GM12878 (cell line): Measurements from ENCODE around the gene CAPN15. TPM values are rescaled to one million over a fixed set of nuclear protein-coding genes. Genes with fewer than 3 reads are reported as not detected.

Experiments
- ATAC-seq: fragments of 200-7000 bp; cut with Tn5 transposase; 3 replicates; pipeline ENCODE4 v1.9.1; 2020; ENCODE audit warnings: mild to moderate bottlenecking, moderate library complexity
- BruUV-seq: library from RNA; stranded (reverse); fragments of 400-500 nt; replicated peaks from 2 replicates; lab custom pipeline; 2021; lab: Mats Ljungman, UMichigan
- CTCF ChIA-PET: fragments of 300-600 bp; sonication (Branson Sonifier 250); formaldehyde crosslinking; extraction: SDS; loops from one replicate; lab custom pipeline; 2021; ENCODE audit warnings: inconsistent platforms; lab: Yijun Ruan, JAX
- POLR2A ChIA-PET: fragments of 350-600 bp; formaldehyde crosslinking; extraction: SDS; loops from one replicate; lab custom pipeline; 2021; ENCODE audit warnings: inconsistent platforms; lab: Charles Lee
- RAD21 ChIA-PET: fragments of 300-600 bp; sonication (Branson Sonifier 250); formaldehyde crosslinking; loops from one replicate; lab custom pipeline; 2023; ENCODE audit warnings: antibody characterized with exemption; ENCODE audit not compliant: unreplicated experiment; lab: Charles Lee
- SMC1A ChIA-PET: fragments of 300-600 bp; sonication (Branson Sonifier 250); formaldehyde crosslinking; loops from one replicate; lab custom pipeline; 2023; ENCODE audit not compliant: unreplicated experiment, uncharacterized antibody; lab: Charles Lee
- DNase-seq: peaks from one replicate; pipeline ENCODE4 v3.0.0-alpha.2; 2011; ENCODE audit warnings: low read depth, low spot score
- FAIRE-seq: peaks from 3 replicates; lab custom pipeline; 2011; peaks lifted over from hg19 to GRCh38; lab: Jason Lieb, UNC
- H2AFZ ChIP-seq: 2 replicates; pipeline ENCODE4 v1.6.0; 2011; ENCODE audit warnings: low read depth, low read length, control low read depth; ENCODE audit not compliant: control insufficient read depth
- H3K27ac ChIP-seq: 2 replicates; pipeline ENCODE4 v1.5.1; 2011; ENCODE audit warnings: control low read depth; ENCODE audit not compliant: control insufficient read depth, insufficient read depth
- H3K27me3 ChIP-seq, 2 experiments: replicated peaks in 1 of 2; 2 replicates each; pipeline versions ENCODE4 v1.6.0 to v1.6.1; 2011; ENCODE audit warnings: low read length in 1 of 2; ENCODE audit not compliant: control insufficient read depth in 2 of 2, insufficient read depth in 2 of 2
- H3K36me3 ChIP-seq, 2 experiments: 2 replicates each; pipeline ENCODE4 v1.5.1; 2011; ENCODE audit warnings: low read length in 1 of 2; ENCODE audit not compliant: control insufficient read depth in 2 of 2, insufficient read depth in 2 of 2
- H3K4me1 ChIP-seq: 2 replicates; pipeline ENCODE4 v1.6.1; 2011; ENCODE audit warnings: mild to moderate bottlenecking, low read length, moderate library complexity, mixed read lengths; ENCODE audit not compliant: control insufficient read depth, insufficient read depth
- H3K4me2 ChIP-seq: 2 replicates; pipeline ENCODE4 v1.6.0; 2011; ENCODE audit warnings: control low read depth; ENCODE audit not compliant: control insufficient read depth, insufficient read depth
- H3K4me3 ChIP-seq: fragments of 200-600 bp; sonication (generic); 2 replicates; pipeline ENCODE4 v1.5.1; 2016
- H3K79me2 ChIP-seq: 2 replicates; pipeline ENCODE4 v1.6.0; 2011; ENCODE audit warnings: low read length; ENCODE audit not compliant: control insufficient read depth, insufficient read depth
- H3K9ac ChIP-seq: 2 replicates; pipeline ENCODE4 v1.8.0; 2011; ENCODE audit warnings: low read length, control low read depth, mixed read lengths; ENCODE audit not compliant: control insufficient read depth, insufficient read depth
- H3K9me3 ChIP-seq: replicated peaks from 3 replicates; pipeline ENCODE4 v1.5.1; 2011; ENCODE audit warnings: mild to moderate bottlenecking, low read length; ENCODE audit not compliant: control insufficient read depth, insufficient read depth
- H4K20me1 ChIP-seq: 2 replicates; pipeline ENCODE4 v1.6.0; 2011; ENCODE audit not compliant: control insufficient read depth, insufficient read depth
- CHD2 ChIP-seq: IDR thresholded peaks from 2 replicates; pipeline ENCODE4 v1.6.1; 2011; ENCODE audit warnings: low read depth, low read length, improper control_type of control experiment, borderline replicate concordance
- ETV6 ChIP-seq, 2 experiments: fragments of 450-650 bp in 1 of 2; IDR thresholded peaks in 1 of 2; conservative IDR thresholded peaks in 1 of 2; 2 replicates each; pipeline ENCODE4 v1.6.1; 2014; ENCODE audit warnings: antibody characterized with exemption in 1 of 2, borderline replicate concordance in 1 of 2, low read depth in 1 of 2, mild to moderate bottlenecking in 1 of 2, moderate library complexity in 1 of 2
- IKZF1 ChIP-seq: fragments of 450-650 bp; conservative IDR thresholded peaks from 2 replicates; pipeline ENCODE4 v1.6.1; 2017; ENCODE audit warnings: antibody characterized with exemption, mild to moderate bottlenecking
- JUND ChIP-seq: IDR thresholded peaks from 2 replicates; pipeline ENCODE4 v1.6.1; 2012; ENCODE audit warnings: low read depth, mild to moderate bottlenecking, low read length, improper control_type of control experiment, moderate library complexity
- MTA3 ChIP-seq: IDR thresholded peaks from 2 replicates; pipeline ENCODE4 v1.6.1; 2012; ENCODE audit warnings: low read length, inconsistent platforms, borderline replicate concordance
- MYB ChIP-seq: fragments of 150-350 bp; IDR thresholded peaks from 2 replicates; pipeline ENCODE4 v1.6.1; 2014; ENCODE audit warnings: mild to moderate bottlenecking, low read depth, low read length, borderline replicate concordance
- SIX5 ChIP-seq: IDR thresholded peaks from 2 replicates; pipeline ENCODE4 v1.6.1; 2011; ENCODE audit warnings: mild to moderate bottlenecking, low read depth, low read length, moderate library complexity; ENCODE audit not compliant: severe bottlenecking
- ZBTB33 ChIP-seq: fragments of 450-650 bp; IDR thresholded peaks from 2 replicates; pipeline ENCODE4 v1.6.1; 2017; ENCODE audit warnings: mild to moderate bottlenecking
- ZNF622 ChIP-seq: fragments of 450-650 bp; IDR thresholded peaks from 2 replicates; pipeline ENCODE4 v1.6.1; 2017; ENCODE audit warnings: mild to moderate bottlenecking, inconsistent platforms
- WGBS: methylation state at CpG from one replicate; pipeline ENCODE4 v1.1.6; 2016; ENCODE audit warnings: low lambda C conversion rate; ENCODE audit not compliant: insufficient replicate concordance, insufficient coverage; ENCODE audit errors: missing lambda C conversion rate; 5-methylcytosine and 5-hydroxymethylcytosine counted together
- in situ Hi-C: fragments of 300-500 bp; cut with MboI; formaldehyde crosslinking; loops from 9 replicates; pipeline ENCODE4 v1.14.3; 2018; ENCODE audit warnings: mixed read lengths
- intact Hi-C: fragments of 100-400 bp; cut with micrococcal nuclease; formaldehyde crosslinking; loops from one replicate; pipeline ENCODE4 v1.14.2; 2022; ENCODE audit not compliant: unreplicated experiment
- polyA plus RNA-seq, 11 experiments: library from polyadenylated mRNA; depleted of rRNA in 4 of 11; unstranded in 6 of 11; stranded (reverse) in 5 of 11; fragments of >200 nt; fragmentation: Nextera tagmentation in 4 of 11; fragmentation: Illumina TruSeq in 1 of 11; extraction: Ambion mirVana in 4 of 11; extraction: Trizol in 1 of 11; gene quantifications; 1 replicate in 1 of 11; 2 replicates in 10 of 11; pipeline versions ENCODE4 v1.2.1 to v1.2.3, GENCODE V29; 2011 to 2016; ENCODE audit warnings: inconsistent platforms in 2 of 11, missing spikeins in 2 of 11, low read depth in 1 of 11
- total RNA-seq, 4 experiments: library from RNA; depleted of rRNA in 3 of 4; stranded (reverse); fragments of >200 nt in 3 of 4; fragmentation: Illumina TruSeq in 1 of 4; extraction: Trizol in 1 of 4; gene quantifications; 2 replicates each; pipeline versions ENCODE4 v1.2.1 to v1.2.3, GENCODE V29; 2013 to 2021
- TF ChIP-seq, protein P1 (sequence below): fragments of 450-650 bp; IDR thresholded peaks from 2 replicates; pipeline ENCODE4 v1.6.1; 2014; ENCODE audit warnings: mild to moderate bottlenecking
- TF ChIP-seq, protein P2 (sequence below): fragments of 450-650 bp; IDR thresholded peaks from 2 replicates; pipeline ENCODE4 v1.6.1; 2017; ENCODE audit warnings: low read depth, mild to moderate bottlenecking, moderate library complexity

CAPN15 gene
- total and polyA plus RNA-seq, 10 of the 15 experiments (the other 5 are each of a cell fraction or from before 2014, with no cell fraction given), result 0.40 to 78.5 (median 8.3) TPM

DNA sequence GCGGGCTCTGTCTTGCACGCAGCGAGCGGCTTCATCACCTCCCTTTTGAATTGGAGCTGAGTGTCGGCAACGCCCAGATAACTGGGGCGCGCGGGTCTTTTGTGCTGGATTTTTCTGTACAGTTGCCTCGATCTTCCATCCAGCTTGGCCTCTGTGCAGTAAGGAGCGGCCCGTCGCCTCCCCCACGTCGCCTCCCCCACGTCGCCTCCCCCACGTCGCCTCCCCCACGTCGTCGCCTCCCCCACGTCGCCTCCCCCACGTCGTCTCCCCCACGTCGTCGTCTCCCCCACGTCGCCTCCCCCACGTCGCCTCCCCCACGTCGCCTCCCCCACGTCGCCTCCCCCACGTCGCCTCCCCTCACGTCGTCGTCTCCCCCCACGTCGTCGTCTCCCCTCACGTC, 17.0 kb downstream of the CAPN15 start:
- no peak for DNase-seq
- 92% methylated on average over 13 of the region's 46 CpGs for WGBS
- Histone ChIP-seq H3K4me3 (no peak overlapping the region), H3K4me2 (no peak overlapping the region), H3K79me2 (no peaks in the 10 kb centered on the region; the same call in 1 of the 2 replicates), H3K4me1 (no peaks in the 10 kb centered on the region), H2AFZ (no peak overlapping the region), H3K27me3 (no peaks in the 10 kb centered on the region), H3K9ac (no peak overlapping the region), H3K36me3 (peaks cover 0 to 15% of the 10 kb centered on the region in 2 experiments; a peak in 2 of 4 replicates), H4K20me1 (no peaks in the 10 kb centered on the region), H3K9me3 (no peaks in the 10 kb centered on the region), H3K27ac (no peak overlapping the region)
- no TSS peak for BruUV-seq
- ChIA-PET CTCF (no interaction called here), RAD21 (no interaction called here), POLR2A (no interaction called here), SMC1A (no interaction called here)
- intact Hi-C loops (no loop called here), in situ Hi-C loops (no loop called here)
- no peak for TF ChIP-seq ZNF622
- TF ChIP-seq, protein P1, sequence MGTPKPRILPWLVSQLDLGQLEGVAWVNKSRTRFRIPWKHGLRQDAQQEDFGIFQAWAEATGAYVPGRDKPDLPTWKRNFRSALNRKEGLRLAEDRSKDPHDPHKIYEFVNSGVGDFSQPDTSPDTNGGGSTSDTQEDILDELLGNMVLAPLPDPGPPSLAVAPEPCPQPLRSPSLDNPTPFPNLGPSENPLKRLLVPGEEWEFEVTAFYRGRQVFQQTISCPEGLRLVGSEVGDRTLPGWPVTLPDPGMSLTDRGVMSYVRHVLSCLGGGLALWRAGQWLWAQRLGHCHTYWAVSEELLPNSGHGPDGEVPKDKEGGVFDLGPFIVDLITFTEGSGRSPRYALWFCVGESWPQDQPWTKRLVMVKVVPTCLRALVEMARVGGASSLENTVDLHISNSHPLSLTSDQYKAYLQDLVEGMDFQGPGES, result no peak
- TF ChIP-seq IKZF1, result no peak
- no peak for TF ChIP-seq MYB
- no peak for TF ChIP-seq ETV6 (conservative IDR thresholded peaks at IDR 0.05 in 1 of 2, IDR thresholded peaks at IDR 0.05 in 1 of 2; ENCODE audit: borderline replicate concordance in 1 of 2, low read depth in 1 of 2)
- no peak for TF ChIP-seq CHD2
- TF ChIP-seq, protein P2, sequence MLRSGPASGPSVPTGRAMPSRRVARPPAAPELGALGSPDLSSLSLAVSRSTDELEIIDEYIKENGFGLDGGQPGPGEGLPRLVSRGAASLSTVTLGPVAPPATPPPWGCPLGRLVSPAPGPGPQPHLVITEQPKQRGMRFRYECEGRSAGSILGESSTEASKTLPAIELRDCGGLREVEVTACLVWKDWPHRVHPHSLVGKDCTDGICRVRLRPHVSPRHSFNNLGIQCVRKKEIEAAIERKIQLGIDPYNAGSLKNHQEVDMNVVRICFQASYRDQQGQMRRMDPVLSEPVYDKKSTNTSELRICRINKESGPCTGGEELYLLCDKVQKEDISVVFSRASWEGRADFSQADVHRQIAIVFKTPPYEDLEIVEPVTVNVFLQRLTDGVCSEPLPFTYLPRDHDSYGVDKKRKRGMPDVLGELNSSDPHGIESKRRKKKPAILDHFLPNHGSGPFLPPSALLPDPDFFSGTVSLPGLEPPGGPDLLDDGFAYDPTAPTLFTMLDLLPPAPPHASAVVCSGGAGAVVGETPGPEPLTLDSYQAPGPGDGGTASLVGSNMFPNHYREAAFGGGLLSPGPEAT, result no peak
- TF ChIP-seq JUND, result no peak
- no peak for TF ChIP-seq SIX5
- TF ChIP-seq MTA3, result no peak
- TF ChIP-seq ZBTB33, result no peak
- no peak for ATAC-seq
- FAIRE-seq, result no peak
